COLO668 (cell line): ENCODE results near the gene ACTA1.
"Not testable (repeated sequence)": the region's sequence is repeated elsewhere in the genome, so short reads cannot be mapped to it uniquely, and the experiment has no call there.

Experiments
- DNase-seq: peaks from one replicate; lab custom pipeline; 2025; ENCODE audit not compliant: unreplicated experiment; lab: John Stamatoyannopoulos, UW

ACTA1 gene

DNA sequence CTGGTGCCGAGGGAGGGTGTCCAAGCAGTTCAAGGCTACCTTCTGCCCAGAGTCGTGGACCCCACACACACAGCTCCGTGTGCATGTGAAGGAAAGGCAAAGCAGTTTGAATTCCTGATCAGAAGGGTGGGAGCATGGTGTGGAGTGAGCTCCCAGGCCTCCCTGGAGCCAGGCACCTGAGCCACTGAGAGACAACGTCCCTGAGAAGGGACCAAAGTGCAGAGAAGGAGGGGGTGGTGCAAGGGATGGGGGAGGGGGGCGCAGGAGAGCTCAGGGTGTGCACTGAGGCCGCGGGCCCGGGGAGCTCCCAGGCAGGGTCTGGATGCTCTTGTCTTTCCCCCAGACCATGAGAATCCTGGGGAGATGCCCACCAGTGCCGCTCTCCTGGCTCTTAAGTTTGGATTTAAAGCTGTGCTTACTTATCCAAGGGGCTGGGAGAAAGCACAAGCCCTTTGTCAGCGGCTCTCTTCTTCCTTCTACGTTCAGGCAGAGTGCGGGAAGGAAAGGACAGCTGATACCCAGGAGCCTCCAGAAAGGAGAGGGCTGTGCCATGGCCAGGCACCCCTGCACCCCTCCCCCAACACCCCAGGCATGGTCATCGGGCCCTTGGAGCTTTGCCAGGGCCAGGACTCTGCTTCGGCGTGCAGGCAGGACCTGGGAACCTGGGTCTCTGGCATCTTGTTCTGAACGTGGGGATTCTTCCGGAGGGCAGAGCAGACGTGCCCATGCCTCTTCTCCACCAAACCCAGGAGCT is 24.1 kb downstream of the ACTA1 start:
- DNase-seq: no peak

DNA sequence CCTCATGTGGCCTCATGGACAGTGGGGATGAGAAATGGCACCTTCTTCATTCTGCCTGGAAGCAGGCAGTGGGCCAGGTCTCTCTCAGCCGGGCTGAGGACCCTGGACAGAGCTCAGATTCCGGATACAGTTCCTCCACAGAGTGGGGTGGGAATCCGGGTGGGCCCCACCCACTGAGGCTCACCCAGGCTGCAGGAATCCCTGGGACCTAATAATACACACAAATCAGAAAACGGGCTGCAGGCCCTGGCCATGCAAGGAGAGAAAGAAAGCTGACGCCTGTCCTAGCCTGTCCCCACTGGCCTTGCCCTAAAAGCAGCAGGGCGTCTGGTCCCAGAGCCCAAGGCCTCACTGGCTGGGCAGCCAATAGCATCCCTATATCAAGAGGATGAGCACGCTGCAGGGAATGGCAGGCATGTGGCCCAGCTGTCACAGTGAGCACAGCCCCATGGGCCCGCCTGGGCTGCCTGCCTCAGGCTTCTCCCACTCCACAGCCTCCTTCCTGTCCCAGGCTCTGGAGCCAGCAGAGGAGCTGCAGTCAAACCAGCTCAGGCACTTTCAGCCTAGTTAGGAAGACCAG is 25.3 kb downstream of the ACTA1 start:
- DNase-seq: no peak

DNA sequence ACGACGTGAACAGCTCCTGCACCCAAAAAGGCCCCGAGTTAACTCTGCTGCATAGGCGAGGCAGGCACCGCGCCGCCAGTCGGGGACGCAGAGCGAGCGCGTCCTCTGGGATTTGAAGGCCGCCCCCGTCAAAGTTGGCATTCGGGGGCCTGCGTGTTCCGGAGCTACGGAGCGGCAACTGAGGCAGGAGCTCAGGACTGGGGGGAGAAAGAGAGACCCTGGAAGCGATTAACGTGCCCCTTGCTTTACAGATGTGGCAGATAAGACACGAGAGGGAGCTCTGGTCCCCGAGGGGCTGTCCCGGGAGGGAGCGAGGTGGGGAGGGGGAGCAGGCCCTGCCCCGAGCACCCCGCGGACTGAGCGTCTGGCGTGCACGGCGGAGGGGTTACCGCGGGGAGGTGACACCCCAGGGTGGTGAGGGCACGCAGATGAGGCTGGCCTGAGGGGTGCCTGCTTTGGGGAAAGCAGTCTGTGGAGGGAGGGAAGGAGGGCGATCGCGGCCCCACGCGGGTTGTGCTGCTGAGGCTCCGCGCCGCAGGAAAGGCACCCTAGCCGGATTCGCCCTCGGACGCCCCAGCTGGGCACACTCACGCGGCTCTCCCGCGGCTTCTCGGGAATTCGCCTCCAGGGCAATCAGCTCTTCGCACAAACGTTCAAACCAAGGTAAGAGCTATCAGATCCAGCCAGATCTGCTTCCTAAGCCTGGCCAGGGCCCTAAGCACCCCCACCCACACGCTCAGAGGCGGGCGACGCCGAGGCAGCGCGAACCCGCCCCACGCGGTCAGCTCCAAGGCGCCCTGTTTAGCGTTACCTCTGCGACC is 26.5 kb downstream of the ACTA1 start:
- DNase-seq: peak; percentile 21

DNA sequence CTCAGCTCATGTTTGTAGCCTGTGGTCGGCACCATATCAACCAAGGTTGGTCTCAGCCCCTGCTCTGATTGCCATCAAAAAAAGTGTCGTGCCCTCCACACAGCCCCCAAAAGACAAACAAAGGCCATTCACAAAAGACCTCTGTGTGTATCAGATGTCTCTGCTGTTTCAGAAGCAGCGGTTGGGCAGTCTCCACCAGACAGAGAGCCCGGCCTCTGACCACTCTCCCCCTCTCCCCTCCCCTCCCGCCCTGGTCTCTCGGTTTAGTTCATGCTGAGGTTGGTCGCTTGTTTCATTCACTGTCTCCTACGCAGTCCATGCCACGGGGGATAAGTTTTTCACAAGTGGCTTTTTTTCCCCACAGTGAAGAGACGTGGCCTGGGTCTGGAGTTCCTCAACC is 27.1 kb downstream of the ACTA1 start:
- DNase-seq: no peak

DNA sequence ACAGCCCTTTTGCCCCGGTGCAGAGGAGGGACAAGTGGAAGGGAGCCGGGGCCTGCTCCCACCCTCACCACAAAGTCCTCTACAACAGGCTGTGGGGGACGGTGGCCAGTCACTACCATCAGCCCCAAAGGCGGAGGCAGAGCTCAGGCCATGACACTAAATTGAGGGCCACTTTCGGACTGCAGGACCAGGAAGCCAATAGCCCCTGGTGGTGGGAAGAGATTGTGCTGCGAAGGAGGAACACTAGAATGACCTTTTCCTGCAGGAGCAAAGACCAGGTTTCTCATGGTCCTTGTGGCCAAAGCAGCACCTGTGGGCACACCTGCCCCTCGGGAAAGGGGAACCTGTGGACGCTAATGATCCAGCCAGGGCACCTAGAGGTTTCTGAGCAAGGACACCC is 30.3 kb downstream of the ACTA1 start:
- DNase-seq: no peak

DNA sequence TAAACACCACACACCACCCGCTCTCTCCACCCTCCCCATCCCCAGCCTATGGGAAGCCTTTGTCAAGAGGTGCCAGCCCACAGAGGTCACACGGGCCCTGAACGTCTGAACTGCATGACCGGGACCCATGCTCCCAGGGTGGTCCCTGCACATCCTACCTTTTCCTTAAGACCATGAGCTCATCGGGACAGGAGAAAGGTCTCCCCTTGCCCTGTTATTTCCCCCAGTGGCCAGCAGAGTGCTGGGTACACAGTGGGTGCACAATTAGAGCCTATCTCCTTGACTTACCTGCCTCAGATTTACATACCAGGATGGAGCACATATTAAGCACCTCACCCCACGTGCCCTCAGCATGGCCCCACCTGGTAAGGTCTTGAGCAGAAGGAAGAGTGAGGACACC is 30.9 kb downstream of the ACTA1 start:
- DNase-seq: no peak

DNA sequence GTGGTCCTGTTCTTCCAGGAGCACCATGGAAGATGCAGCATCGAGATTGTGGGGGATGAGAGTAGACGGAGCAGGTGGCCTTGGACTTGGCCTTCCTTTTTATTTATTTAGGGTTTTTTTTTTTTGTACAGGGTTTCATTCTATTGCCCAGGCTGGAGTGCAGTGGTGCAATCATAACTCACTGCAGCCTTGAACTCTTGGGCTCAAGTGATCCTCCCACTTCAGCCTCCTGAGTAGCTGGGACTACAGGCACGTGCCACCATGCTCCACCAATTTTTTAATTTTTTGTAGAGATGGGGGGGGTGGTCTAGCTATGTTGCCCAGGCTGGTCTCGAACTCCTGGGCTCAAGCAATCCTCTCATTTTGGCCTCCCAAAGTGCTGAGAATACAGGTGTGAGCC is 31.6 kb downstream of the ACTA1 start:
- DNase-seq: not testable (repeated sequence)

DNA sequence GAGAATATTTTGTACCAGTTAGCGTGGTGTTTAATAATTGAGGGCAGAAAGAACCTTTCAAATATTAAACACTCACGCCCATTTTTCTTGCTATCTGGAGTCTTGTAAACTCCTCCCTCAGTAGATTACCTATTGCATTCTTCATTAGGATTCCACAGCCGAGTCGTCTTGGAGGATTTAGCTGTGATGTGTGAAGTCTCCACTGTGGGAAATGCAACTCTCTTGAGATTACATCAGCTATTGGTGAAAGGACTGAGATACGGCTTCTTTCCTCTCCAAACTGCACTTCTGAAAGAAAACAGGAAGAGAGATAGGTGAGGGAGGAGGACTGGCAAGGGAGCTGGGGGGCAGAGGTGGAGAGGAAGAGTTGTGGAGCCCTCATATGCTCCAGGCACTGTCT is 36.1 kb downstream of the ACTA1 start:
- no peak for DNase-seq

DNA sequence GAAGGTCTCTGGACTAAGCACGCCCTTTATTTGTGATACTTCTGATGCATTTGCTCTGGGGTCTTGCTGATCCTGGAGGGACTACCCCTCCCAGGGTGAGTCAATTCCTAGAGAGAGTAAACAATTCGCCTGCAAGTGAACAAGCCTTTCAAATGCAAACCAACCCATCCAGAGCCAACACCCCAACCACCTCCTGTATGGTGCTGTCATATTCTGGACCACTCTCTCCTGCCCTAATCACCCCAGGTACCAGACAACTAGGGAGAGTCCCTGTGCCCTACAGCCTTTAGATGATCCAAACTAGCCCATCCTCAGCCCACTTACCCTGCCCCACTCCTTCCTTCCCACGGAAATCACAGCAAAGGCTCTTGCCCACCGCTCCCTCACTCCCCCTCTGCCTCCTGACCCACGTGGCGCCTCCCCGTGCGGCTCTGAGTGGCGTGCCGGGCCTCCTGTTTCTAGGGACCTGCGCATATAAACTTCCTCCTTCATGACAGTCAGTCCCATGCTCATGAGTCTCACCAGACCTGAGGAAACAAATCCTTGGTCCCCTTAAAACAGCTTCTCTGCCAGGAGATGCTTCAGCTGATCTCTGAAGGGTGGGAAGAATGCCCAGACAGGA is 37.2 kb downstream of the ACTA1 start:
- no peak for DNase-seq

DNA sequence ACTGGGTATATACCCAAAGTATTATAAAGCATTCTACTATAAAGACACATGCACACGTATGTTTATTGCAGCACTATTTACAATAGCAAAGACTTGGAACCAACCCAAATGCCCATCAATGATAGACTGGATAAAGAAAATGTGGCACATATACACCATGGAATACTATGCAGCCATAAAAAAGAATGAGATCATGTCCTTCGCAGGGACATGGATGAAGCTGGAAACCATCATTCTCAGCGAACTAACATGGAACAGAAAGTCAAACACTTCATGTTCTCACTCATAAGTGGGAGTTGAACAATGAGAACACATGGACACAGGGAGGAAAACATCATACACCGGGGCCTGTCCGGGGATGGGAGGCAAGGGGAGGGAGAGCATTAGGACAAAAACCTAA is 39.4 kb downstream of the ACTA1 start:
- not testable (repeated sequence) for DNase-seq

DNA sequence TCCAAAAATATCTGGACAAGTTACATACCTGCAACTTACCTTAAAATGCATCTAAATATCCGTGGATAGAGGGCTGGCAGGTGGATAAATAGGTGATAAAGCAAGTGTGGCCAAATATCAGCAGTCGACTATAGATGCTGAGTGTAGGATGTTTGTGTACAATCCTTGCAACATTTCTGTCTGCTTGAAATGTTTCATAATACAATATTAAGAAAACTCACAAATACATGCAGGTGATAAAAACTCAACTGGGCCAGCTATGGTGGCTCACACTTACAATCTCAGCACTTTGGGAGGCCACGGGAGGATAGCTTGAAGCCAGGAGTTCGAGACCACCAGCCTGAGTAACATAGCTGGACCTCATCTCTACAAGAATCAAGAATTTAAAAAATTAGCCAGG is 41.0 kb downstream of the ACTA1 start:
- DNase-seq: no peak

DNA sequence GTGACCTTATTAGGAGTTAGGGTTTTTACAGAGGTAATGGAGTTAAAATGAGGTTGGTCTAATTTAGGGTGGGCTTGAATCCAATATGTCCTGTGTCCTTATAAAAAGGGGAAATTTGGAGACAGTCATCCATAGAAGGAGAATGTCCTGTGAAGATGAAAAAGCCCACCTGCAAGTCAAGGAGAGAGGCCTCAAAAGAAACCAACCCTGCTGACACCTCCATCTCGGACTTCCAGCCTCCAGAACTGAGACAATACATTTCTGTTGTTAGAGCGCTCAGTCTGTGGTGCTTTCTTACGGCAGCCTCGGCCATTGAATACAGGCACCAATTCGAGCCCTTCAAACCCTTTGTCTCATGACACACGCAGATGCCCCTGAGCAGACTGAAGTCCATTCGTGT is 43.8 kb downstream of the ACTA1 start:
- no peak for DNase-seq

DNA sequence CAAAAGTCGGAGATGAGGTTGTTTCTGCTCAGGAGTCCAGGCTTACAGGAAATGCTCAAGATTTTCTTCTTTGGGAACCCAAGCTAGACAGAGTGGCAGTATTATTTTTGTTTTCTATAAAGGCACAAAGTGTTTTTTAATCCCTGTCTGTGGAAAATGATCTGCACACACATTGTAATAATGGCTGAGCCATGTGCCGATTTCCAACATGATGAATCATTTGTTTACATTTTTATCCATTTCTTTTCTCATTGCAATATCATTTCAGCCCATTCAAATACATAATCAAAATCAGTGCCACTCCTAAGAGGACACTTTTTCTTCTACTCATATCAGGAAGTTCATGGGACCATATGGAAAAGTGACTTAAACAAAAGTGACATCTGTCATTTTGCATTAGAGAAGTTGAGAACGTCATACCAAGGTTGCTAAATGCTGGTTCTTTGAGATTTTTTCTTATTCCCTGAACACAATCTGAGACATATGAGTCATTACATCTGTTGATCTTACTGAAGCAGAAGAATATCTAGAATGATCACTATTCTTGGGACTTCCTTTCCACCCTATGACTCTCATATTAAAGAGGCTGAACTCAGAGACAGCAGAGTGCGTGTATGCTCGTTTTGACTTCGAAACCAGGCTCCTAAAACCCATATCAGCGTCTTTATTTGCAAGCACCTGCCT is 44.9 kb downstream of the ACTA1 start:
- no peak for DNase-seq

DNA sequence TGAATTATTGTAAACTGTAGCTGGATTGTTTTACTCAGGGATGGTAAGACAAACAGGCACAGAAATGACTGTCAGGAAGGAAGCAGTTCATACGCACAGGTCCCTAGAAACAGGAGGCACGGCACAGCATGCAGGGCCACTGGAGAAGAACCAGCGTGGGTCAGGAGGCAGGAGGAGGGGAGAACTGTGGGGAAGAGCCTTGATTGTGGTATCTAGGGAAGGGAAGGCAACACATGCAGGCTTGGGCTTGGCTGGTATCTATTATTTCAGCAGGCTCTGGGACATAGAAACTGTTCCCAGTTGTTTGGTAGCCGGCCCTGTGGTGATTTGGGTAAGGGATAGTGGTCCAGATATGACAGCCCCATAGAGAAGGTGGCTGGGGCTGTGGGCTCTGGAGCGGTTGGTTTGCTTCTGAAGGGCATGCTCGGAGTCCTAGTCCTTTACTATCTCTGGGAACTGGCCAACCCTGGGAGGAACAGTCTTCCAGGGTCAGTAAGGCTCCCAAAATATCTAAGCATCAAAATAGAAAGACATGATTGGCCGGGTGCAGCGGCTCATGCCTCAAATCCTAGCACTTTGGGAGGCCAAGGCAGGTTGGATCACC is 47.9 kb downstream of the ACTA1 start:
- DNase-seq: no peak

DNA sequence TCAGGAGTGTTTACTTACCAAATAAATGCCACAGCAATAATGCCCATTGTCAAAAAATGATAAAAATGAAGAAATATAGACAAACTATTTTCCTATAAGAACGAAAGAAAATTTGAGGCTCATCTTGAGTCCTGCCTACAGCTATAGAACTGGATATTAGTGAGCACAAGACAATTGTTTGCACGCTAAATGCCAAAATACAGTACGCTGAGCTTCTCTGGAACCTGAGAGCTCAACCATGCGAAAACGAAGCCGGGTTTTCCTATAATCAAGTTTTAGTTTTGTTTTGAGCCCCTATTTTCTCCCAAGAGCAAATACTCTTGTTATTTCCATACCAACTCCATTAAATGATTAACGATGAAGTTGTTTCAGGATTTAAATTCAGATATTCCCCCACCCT is 49.1 kb downstream of the ACTA1 start:
- no peak for DNase-seq

DNA sequence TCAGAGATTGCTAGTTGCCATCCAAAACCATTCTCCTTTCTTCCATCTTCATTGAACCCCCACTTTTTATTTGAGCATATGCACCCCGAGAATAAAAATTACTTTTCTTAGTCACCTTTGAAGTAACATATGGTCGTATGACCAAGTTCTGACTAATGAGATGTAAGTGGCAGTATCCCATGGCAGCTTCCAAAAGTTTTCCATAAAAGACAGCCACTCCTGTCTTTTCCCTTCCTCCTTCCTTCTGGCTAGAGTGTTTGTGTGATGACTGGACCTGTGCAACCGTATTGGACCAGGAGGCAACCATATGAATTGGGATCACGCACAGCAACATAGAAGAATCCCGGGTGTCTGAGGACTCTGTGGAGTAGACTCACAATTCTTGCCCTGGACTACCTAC is 49.9 kb downstream of the ACTA1 start:
- DNase-seq: no peak

DNA sequence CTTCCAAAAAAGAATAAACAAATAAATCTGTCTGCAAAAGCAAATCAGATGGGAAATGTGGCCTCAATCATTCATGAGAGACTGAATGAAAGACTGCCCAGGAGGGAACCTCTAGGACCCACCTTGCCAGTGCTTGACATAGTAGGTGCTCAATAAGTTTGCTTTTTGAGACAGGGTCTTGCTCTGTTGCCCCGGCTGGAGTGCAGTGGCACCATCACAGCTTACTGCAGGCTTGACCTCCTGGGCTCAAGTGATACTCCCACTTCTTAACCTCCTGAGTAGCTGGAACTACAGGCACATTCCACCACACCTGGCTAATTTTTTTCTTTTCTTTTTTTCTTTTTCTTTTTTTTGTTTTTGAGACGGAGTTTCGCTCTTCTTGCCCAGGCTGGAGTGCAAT is 50.7 kb downstream of the ACTA1 start:
- no peak for DNase-seq
